ENCODE data around the gene SPATC1L.

SPATC1L gene

DNA sequence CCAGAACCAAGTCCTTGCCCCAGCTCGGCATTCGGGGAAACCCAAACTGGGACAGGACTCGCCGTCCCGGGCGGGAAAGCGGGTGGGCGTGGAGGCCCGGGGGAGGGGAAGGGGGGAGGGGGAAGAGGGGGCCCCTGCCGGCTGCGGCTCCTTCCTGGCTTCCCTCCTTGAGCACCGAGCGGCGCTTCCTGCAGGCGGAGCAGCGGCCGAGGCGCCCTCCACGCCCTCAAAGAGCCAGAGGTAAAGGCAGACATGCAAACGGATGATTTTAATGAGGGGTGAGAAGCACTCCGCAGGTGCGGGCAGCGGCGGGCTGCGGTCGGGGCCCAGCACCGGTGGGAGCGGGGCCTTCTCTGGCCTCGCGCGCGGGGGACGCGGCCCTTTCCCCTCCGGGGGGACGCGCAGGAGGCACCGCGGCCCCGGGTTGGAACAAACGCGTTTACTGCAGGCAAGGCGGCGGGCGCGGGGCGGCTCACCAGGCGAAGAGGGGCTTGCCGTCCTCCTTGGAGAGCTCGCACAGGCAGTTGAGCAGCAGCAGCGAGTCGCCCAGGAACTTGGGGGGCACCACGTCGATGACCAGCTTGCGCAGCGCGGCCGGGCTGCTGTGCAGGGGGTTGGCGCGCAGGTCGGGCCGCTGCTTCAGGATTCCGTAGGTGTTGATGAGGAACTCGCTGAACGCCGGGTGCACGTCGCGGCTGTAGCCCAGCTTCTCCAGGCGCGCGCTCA is 23.2 kb downstream of the SPATC1L start:
- DNase-seq = no peak

- no peak for DNase-seq
Observed at GRCh38 chr21:46160657-46160906, 23.7 kb downstream of the SPATC1L start.

- no peak for DNase-seq
Observed at GRCh38 chr21:46159841-46160656, 24.2 kb downstream of the SPATC1L start.

DNA sequence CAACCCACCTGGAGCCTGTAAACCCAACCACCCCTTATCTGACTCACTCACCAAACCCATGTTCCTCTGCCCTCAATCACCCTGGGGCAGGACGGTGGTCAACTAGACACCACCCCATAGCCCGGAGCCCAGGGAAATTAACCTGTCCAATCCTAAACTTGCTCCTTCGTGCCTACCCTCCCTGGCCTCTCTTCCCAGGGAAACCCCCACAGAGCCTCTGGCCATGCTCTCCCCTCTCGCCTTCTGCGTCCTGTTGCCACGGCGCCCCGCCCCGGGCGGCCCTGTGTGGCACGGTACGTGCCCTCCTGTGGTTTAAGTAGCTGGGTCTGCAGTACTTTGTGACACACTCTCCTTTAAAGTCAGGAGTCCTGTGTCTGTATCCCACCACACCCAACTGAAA is 24.9 kb downstream of the SPATC1L start:
- no peak for DNase-seq

DNA sequence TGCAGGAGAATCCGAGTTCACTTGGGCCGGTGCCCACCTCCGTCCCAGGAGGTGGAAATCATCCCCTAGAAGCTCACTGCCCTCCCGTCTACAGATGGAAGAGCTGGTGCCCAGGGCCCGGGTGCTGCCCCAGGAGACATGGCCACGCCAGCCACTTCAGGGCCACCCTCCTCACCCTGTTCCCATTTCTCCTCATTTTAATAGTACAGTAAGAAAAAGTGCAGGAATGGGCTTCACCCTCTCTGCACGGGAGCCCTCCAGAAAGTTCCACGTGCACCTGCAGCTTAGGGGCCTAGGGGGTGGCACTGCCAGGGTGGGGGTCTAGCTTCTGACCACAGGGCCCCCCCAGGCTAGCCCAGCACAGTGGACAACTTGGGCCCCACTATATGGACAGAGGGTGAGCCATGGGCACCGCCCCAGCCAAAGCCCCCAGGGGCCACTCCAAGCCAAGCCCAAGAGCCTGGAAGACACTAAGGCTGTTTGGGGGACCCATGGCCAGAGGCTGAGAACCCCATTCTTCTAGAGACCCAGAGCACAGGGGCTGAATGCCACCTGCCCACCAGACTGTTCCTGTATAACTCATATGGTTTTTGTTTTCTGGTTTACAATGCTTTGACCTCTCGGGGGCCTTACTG is 25.5 kb downstream of the SPATC1L start:
- no peak for DNase-seq

DNA sequence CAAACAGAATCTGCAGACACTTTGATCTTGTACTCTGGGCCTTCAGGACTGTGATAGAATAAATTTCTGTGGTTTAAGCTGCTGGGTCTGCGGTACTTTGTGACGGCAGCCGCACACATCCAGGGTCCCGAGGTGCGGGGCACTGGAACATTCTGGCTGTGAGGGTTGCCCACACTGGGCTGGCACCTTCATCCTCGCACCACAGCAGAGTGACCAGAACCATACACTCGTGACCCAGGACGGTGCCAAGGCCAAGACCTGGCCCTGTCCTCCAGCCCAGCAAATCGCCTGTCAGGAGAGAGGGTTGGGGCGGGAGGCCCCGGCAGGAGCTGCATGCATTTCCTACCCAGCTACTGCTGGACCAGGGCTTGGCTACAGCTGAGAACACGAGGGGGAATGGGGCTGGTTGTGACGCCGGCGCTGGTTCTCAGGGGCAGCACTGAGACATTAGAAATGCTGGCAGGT is 26.2 kb downstream of the SPATC1L start:
- DNase-seq = no peak

DNA sequence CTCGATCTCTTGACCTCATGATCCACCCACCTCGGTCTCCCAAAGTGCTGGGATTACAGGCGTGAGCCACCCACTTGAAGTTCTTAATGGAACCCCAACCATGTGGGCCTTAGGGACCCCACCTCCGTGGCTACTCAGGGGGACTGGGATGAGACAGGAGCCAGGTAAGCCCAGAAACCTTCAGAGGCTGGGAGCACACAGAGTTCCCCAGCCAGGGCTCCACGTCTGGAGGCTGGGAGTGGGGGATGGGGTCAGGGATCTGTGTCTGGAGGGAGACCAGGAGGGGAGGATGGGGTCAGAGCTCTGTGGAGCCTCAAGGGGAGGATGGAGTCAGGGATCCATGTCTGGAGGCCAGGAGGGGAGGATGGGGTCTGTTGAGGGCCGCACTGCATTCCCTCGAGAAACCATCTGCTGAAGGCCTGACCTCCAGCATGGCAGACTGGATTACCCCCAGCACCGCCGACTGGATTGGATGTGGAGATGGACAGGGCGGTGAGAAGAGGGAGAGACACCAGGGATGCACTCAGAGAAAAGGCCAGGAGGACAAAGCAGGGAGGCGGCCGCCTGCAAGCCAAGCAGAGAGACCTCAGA is 26.8 kb downstream of the SPATC1L start:
- no peak for DNase-seq

DNA sequence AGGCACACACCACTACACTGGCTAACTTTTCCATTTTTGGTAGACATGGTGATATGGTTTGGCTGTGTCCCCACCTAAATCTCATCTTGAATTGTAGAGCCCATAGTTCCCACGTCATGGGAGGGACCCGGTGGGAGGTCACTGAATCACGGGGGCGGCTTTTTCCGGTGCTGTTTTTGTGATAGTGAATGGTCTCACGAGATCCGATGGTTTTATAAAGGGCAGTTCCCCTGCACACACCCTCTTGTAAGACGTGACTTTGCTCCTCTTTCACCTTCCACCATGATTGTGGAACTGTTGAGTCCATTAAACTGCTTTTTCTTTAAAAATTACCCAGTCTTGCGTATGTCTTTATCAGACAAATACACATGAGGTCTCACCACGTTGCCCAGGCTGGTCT is 27.6 kb downstream of the SPATC1L start:
- DNase-seq = no peak

DNA sequence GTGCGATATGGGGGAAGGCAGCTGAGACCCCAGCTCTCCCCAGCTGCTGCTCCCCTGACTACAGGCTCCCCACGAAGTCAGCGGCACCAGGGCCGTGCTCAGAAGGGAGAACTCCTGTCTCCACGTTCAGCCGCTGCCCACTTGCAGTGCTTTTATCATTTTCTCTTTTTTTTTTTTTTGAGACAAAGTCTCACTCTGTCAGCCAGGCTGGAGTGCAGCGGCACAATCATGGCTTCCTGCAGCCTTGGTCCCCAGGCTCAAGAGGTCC is 27.9 kb downstream of the SPATC1L start:
- no peak for DNase-seq

GRCh38 chr21:46155514-46156377 is 28.5 kb downstream of the SPATC1L start, which contains the start of gene FTCD:
FTCD (minus strand) TSS chr21:46155579; CDS start chr21:46155523, 56 bp downstream.
- DNase-seq = no peak

DNA sequence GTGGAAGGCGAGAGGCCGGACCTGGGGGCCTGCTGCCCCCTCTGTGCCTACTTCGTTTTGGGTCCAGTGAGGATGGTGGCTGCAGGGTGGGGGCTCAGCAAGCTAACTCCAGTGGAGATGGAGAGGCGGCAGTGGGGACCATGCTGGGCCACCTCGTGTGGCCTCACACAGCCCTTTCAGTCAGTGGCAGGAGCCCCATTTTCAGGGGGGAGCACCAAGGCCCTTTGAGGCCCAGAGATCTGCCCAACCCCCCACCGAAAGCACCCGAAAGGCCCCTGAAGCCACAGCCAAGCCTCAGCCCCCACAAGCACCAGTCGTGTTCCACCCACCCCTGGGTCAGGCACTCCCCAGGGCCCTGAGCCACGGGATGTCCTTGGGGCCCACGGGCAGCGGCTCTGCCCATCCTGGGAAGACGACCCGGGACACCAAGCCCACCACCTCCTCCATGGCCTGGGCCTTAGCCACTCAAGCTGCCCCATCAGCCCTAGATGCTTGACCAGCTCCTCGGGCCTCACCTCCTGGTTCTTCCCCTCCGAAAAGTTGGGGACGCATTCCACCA is 29.2 kb downstream of the SPATC1L start:
- no peak for DNase-seq

DNA sequence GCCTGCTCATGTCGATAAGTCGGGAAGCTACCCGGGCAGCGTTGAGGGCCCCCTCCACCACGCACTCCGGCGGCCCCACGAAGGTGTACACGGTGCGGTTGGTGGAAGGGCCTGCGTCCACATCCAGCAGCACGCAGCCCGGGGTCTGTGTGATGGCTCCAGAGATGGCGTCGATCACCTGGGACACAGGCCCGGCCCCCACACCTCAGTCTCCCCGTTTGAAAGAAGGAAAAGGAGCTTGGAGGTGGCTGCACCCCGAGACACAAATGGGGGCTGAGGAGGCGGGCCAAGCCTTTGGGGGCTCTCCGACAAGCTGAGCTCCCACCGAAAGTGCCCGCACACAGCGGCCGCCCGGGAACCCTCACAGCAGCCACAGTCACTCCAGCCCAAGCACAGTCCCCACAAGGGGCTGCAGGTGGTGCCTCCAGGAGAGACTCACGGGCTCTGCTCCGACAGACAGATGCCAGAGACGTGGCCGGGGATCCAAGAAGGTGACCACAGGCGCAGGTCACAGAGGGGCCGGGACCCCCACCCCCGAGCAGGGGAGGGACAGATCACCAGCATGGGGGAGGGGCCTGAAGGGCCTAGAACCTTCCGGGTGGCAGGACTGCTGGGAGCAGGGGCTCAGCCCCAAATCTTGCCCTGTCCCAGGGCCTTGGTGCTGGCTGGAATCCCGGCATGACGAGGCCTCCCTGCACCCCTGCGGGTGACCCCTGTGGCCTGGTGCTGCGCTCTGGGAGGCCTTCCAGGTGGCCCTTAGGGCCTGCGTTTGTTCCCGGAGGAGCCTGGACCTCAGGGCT is 29.9 kb downstream of the SPATC1L start:
- DNase-seq = no peak

GRCh38 chr21:46153247-46154154 is 30.8 kb downstream of the SPATC1L start:
- no peak for DNase-seq

- DNase-seq = no peak
Observed at GRCh38 chr21:46152927-46153246, 31.4 kb downstream of the SPATC1L start.

DNA sequence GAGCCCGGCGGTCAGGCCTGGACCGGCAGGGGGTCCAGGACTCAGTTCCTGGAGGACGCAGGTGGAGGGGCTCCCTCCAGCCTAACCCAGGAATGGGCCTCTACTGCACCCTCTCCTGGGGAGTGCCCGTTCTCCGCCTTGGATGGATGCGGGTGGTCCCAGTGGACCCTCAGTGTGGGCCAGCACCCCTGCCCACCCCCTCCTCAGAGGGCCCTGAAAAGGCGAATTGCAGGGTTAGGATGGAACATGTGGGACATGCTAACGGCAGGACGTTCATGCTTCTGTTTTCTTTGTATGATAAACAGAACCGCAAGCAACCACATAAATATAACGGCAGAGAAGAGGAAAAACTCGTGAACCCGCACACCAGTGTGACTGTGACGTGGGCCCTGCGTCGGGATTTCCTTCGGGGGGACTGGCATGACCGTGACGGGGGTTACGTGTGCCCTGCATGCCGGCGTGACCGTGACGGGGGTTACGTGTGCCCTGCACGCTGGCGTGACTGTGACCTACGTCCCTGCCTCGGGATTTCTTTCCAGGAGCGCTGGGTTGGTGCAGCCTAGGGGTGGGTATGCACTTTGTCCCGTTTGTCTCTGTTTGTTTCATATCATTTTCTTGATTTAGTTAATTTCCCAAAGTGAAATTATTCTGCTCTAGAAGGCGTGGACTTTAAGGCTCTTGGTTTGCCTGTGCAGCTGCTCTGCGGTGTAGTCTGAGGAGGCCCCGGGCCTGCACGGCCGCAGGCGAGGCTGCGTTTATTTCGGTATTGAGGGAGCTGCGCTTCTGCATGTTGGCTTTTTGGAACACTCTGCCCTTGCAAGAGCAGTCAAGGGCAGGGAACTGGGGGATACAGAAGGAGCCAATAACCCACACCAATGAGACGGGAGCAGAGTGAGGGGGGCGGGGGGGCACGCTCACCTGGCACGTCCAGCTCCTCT is 32.0 kb downstream of the SPATC1L start:
- DNase-seq = no peak

DNA sequence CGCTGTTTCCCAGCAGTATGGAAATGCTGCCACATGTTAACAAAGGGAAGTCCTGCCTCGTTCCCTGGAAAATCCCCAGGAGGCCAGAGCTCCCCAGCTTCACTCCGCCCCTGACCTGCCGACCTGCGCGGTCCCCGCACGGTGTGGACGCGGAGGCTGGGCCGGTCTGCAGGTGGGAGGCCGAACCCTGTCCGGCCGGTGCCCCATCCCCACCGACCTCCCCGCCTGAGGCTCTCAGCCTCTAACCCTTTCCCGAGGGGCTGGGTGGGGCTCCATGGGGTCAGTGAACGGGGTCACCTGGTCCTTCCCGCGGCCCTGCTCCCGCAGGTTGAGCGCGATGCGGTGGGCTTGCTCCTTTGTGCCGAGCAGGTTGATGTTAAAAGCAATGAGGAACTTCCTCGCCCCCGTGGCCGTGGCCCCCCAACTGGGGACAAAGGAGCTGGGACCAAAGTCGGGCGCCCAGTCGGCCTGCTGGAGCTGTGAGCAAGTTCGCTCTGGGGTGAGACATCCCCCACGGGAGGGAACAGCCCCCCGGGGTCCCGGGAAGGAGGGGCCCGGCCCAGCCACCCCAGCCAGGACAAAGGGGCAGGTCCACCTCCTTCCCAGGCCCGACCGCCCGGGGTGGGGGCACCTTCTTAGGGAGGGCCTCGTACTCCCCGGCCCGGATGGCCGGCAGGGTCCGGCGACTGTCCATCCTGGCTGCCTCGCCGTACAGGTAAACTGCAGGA is 32.8 kb downstream of the SPATC1L start:
- no peak for DNase-seq

DNA sequence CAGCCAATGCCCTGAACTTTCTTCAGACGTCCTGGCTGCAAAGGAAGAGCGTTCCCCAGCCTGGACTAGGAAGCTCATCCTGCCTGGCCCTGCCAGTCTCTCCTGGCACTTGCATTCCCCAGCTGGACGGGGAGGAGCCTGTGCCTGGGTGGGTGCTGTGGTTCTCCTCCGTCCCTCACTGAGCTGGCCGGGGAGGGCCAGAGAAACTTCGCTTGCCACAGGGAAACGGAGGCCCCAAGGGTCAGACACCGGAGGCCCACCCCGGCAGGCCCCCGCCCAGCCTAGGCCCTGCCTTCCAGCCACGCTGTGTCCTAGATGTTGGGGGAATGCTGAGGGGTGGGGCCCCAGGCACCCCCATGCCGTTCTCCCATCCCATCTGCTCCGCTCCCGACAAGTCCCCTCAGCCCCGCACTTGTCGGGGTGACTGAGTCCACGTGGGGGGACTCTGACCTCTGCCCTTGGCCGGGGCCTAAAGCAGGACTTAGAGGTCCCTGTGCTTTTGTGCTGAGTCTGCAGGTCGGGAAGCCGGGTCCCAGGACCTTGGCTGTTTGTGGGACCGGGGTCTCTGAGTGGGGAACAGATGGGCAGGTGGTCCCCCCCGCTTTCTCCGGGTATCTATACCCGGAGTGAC is 33.7 kb downstream of the SPATC1L start:
- no peak for DNase-seq

DNA sequence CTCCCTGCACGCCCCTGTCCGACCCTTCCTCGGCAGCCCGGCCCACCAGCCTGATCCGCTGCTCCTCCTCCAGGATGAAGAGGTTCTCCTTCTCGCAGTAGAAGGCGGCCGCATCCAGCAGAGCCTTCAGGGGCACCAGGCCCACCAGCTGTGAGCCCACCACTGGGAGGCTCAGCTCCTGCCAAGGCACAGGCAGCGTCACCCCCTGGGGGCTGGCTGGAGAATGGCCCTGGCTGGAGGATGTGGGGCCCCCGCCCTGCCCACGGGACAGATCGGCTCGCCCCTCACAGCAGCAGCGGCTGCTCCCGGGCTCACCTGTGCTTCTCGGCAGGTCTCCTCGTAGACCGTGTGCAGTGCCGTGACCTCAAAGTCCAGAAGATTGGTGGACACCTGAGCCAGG is 34.2 kb downstream of the SPATC1L start:
- DNase-seq = no peak
